Kidney capillary endothelial cell (primary cell): ENCODE measurements around the gene SEC23B.

Experiments used
- DNase-seq: peaks from one replicate; pipeline ENCODE4 v3.0.0-alpha.2; 2018; ENCODE audit warnings: low spot score

Gene SEC23B

GRCh38 chr20:18588574-18588933, 80.8 kb downstream of the SEC23B start:
- DNase-seq, result no peak

GRCh38 chr20:18589941-18590674, 82.4 kb downstream of the SEC23B start:
- no peak for DNase-seq

- DNase-seq, result no peak
Measured at GRCh38 chr20:18596270-18596669, 88.5 kb downstream of the SEC23B start.

GRCh38 chr20:18609741-18610140, 102.0 kb downstream of the SEC23B start:
- no peak for DNase-seq
